DMS79 (cell line): ENCODE results near the gene SCAF4.
A peak's percentile ranks its signal among the peaks of the same experiment; 100 is the strongest.
"Not testable (repeated sequence)": the region's sequence is repeated elsewhere in the genome, so short reads cannot be mapped to it uniquely, and the experiment has no call there.

Experiments used
- DNase-seq: peaks from one replicate; lab custom pipeline; 2025; lab: John Stamatoyannopoulos, UW

The SCAF4 gene

DNA sequence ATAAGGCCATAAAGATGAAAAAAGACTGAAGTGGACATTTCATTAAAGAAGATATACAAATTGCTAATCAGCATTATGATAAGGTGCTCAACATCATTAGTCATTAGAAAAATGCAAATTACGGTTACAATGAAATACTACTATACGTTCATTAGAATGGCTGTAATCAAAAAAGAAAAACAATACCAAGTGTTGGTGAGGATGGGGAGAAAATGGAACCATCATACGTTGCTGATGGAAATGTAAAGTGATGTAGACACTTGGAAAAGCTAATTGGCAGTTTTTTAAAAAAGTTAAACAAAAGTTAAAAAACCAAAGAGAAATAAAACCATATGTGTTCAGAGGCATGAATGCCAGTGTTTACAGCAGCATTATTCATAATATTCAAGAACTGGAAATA, 81.0 kb downstream of the SCAF4 start:
- DNase-seq, result no peak

DNA sequence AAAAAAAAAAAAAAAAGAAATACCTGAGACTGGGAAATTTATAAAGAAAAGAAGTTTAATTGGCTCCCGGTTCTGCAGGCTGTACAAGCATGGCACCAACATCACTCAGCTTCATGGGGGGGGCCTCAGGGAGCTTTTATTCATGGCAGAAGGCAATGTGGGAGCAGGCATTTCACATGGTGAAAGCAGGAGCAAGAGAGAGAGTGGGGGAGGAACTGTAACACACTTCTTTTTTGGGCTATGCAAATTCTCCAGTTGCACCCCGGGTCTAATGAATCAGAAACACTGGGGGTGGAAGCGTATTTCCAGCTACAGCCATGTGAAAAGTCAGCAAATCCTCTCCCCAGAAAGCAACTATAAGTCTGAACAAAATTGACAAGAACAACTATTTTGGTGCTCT, 84.3 kb downstream of the SCAF4 start:
- DNase-seq, result no peak

DNA sequence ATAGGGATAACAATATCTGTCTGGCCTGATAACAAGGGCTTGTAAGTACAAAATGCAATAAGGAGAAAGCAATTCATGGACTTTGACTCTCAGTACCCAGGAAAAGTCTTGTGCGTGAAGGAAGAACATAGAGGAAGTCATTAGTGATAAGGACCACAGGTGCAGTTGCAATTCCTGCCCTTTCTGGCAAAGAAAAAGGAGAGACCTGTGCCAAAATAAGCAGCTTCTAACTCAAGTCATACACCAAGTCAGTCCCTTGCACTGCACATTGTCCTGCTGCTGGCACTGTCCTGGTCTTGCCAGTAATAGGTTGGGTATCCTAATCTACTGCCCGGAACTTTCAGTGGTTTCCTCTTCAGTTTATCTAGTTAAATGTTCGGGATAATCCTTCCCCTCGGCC, 87.3 kb downstream of the SCAF4 start:
- DNase-seq, result no peak

DNA sequence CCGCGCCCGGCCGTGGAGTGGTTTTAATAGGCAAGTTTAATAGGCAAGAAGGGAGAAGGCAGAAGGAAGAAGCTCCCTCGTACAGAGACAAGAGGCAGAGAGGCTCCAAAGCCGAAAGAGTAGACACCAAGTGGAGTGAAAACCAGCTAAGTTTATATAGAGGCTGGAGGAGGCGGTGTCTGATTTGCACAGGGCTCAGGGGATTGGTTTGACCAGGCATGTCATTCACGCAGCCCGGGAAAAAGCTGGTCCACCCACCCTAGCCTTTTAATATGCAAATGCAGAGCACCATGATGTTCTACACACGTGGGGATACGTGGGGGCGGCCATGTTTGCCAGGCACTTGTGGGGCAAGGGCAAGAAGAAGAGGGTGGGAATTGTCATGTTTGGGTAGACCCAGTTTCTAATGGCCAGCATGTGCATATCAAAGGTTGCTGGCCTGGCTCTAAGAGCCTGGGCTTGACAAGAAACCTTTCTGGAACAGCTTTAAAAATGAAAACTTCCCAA, 90.4 kb downstream of the SCAF4 start:
- DNase-seq, result no peak

DNA sequence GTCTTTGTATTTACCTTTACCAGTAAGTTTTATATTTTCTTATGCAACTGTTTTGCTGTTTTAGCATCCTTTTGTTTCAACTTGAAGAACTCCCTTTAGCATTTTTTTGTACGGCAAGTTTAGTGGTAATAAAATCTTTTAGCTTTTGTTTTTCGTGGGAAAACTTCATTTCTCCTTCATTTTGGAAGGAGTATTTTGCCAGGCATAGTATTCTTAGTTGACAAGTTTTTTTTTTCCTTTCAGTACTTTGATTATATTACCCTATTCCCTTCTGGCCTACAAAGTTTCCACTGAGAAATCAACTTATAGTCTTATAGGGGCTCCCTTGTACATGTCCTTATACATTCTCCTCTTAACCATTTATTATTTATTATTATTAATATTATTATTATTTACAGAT, 95.0 kb downstream of the SCAF4 start:
- no peak for DNase-seq

GRCh38 chr21:31634993-31635392, 96.9 kb downstream of the SCAF4 start:
- DNase-seq, result no peak

GRCh38 chr21:31631881-31632280, 100.0 kb downstream of the SCAF4 start:
- not testable (repeated sequence) for DNase-seq

DNA sequence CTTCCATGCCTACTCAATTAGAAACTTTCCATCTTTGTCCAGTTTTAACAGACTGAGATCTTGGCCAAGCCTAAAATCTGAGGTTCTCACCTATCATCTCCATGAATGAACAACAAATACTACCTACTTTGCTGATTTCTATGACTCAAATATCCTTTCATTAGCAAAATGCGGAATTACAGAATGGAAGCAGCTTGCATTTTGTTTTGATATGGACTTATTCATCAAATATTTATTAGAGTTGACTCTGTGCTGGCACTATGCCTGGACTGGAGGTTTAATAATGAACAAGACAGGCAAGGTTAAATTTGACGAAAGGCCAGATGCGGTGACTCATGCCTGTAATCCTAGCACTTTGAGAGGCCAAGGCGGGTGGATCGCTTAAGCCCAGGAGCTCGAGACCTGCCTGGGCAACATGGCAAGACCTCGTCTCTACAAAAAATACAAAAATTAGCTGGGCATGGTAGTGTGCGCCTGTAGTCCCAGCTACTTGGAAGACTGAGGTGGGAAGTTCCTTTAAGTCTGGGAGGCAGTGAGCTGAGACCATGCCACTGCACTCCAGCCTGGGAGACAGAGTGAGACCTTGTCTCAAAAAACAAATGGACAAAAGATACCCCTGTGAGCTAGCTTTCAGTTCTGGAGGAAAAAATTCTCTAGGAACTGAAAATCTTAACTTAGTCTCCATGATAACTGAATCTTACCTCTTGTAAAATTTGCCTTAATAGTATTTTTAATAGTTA, 101.8 kb downstream of the SCAF4 start:
- DNase-seq, result peak; percentile 68

GRCh38 chr21:31624961-31625491, 106.9 kb downstream of the SCAF4 start:
- DNase-seq, result no peak

- no peak for DNase-seq
Measured at GRCh38 chr21:31624181-31624580, 107.7 kb downstream of the SCAF4 start.

DNA sequence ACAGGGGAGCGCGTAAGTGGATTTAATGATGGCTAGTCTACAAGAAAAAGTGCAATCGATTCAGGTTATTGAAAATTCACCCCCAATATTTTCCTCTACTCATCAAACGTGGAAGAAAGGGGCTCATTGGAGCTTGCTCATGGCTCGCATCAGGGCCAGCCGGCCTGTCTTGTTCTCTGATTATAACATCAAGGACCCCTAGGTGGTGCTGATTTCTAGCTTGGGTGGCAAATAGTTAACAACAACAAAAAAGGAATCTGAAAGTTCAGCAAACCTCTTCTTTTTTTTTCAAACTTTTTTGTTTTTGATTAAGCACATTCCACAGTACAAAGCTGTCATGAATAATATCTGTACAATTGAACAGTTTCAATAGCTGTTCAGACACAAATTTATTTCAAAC, 108.3 kb downstream of the SCAF4 start:
- no peak for DNase-seq

DNA sequence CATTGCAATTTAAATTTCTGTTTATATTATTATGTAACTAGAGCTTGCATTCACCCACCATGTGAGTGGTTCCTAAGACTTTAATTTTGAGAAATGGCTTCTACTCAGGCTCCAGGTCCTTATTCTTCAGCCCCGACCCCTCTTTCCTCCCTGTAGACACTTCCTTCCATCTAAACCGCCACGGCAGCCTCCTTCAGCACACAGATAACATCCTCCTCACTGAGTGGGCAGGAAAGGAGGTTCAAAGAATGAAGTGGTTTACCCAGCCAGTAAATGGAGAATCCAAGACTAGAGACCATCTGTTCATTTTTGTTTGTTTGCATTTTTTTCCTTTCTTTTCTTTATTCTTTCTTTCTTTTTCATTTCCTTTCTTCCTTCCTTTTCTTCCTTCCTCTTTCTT, 109.5 kb downstream of the SCAF4 start:
- no peak for DNase-seq
